Vagina (tissue), 2 donors: ENCODE data around the gene GALNT3.

ENCODE experiments used
- CTCF ChIP-seq, 3 experiments: fragments of 450-650 bp in 2 of 3; fragments of 200-600 bp in 1 of 3; sonication (generic) in 1 of 3; IDR thresholded peaks; one replicate each; pipeline ENCODE4 v1.5.1; 2017 to 2019; ENCODE audit warnings: antibody characterized with exemption in 3 of 3, mild to moderate bottlenecking in 2 of 3, moderate library complexity in 2 of 3
- POLR2A ChIP-seq, 2 donors: fragments of 450-650 bp; IDR thresholded peaks; one replicate each; pipeline ENCODE4 v1.6.1; 2017; ENCODE audit warnings: antibody characterized with exemption in 2 of 2, mild to moderate bottlenecking in 2 of 2, moderate library complexity in 2 of 2

GRCh38 chr2:165835363-165835762 lies 41.3 kb upstream of the GALNT3 start:
- TF ChIP-seq CTCF (IDR thresholded peaks at IDR 0.05) (no peak), POLR2A (IDR thresholded peaks at IDR 0.05) (no peak)
